Prostate gland (tissue), 2 donors: ENCODE measurements around the gene POU2F1. TPM values are rescaled to one million over a fixed set of nuclear protein-coding genes. Genes with fewer than 3 reads are reported as not detected.
"Not testable (repeated sequence)": the region's sequence is repeated elsewhere in the genome, so short reads cannot be mapped to it uniquely, and the experiment has no call there.

Source experiments
- DNase-seq: peaks from one replicate; pipeline ENCODE4 v3.0.0-alpha.2; 2019; ENCODE audit warnings: low spot score
- H3K27ac ChIP-seq, 2 donors: fragments of 200-600 bp; sonication (generic); 2 replicates each; pipeline ENCODE4 v1.5.1; 2017 to 2019
- H3K27me3 ChIP-seq: fragments of 200-600 bp; sonication (generic); replicated peaks from 2 replicates; pipeline ENCODE4 v1.5.1; 2019; ENCODE audit not compliant: insufficient read depth
- H3K36me3 ChIP-seq, 2 donors: fragments of 200-600 bp; sonication (generic); 1 replicate in 1 of 2; 2 replicates in 1 of 2; pipeline versions ENCODE4 v1.5.1 to v1.8.1; 2017 to 2019
- H3K4me1 ChIP-seq: fragments of 200-600 bp; sonication (generic); replicated peaks from 2 replicates; pipeline ENCODE4 v1.5.1; 2019
- H3K4me3 ChIP-seq, 2 donors: fragments of 200-600 bp; sonication (generic); 2 replicates each; pipeline ENCODE4 v1.5.1; 2017 to 2019
- H3K9me3 ChIP-seq: fragments of 200-600 bp; sonication (generic); 2 replicates; pipeline ENCODE4 v1.5.1; 2017
- CTCF ChIP-seq, 4 experiments: fragments of 200-600 bp in 2 of 4; fragments of 450-650 bp in 2 of 4; sonication (generic) in 2 of 4; IDR thresholded peaks; 1 replicate in 3 of 4; 2 replicates in 1 of 4; pipeline ENCODE4 v1.5.1; 2016 to 2019; ENCODE audit warnings: antibody characterized with exemption in 4 of 4, mild to moderate bottlenecking in 2 of 4, moderate library complexity in 2 of 4
- POLR2A ChIP-seq: fragments of 450-650 bp; IDR thresholded peaks from one replicate; pipeline ENCODE4 v1.6.1; 2016; ENCODE audit warnings: antibody characterized with exemption, mild to moderate bottlenecking
- POLR2AphosphoS5 ChIP-seq: sonication (generic); formaldehyde crosslinking; IDR thresholded peaks from one replicate; pipeline ENCODE4 v1.6.1; 2017; ENCODE audit warnings: antibody characterized with exemption
- WGBS: methylation state at CpG from one replicate; pipeline ENCODE4 v1.1.5; 2018; 5-methylcytosine and 5-hydroxymethylcytosine counted together
- intact Hi-C: fragments of 100-400 bp; cut with DNase I; formaldehyde crosslinking; loops from one replicate; pipeline ENCODE4 v1.14.2; 2022
- total RNA-seq, 2 donors: library from RNA; depleted of rRNA; stranded (reverse); fragments of >200 nt; gene quantifications; one replicate each; pipeline ENCODE4 v1.1.0, GENCODE V29; 2016

POU2F1 gene
- total RNA-seq, 2 donors from 2014 or later = 10.9 to 26.6 TPM

GRCh38 chr1:167219646-167220536, 795 bp upstream of the POU2F1 start:
- peak; percentile 77 for DNase-seq
- 1% methylated on average over 55 of the region's 55 CpGs for WGBS
- TF ChIP-seq POLR2AphosphoS5 = no peak
- TF ChIP-seq POLR2A = peak; percentile 35
- peak in 1 of 4 experiments; percentile 18 for TF ChIP-seq CTCF (IDR thresholded peaks at IDR 0.05)
- peaks cover 2% of the 10 kb centered on the region for H3K4me1 ChIP-seq
- intact Hi-C loops = loop anchor here (2.0 to 10.0 kb wide), 2 partner anchors 153 to 345 kb away; partner anchors contain the start of gene TADA1
- no peaks in the 10 kb centered on the region for H3K36me3 ChIP-seq
- no peaks in the 10 kb centered on the region for H3K9me3 ChIP-seq
- H3K27me3 ChIP-seq = no peaks in the 10 kb centered on the region
- peak overlapping the region; percentile 86 to 98 for H3K27ac ChIP-seq
- peak overlapping the region; percentile 57 to 91 for H3K4me3 ChIP-seq

- TF ChIP-seq CTCF (IDR thresholded peaks at IDR 0.05) (no peak), POLR2AphosphoS5 (no peak), POLR2A (no peak)
- H3K36me3 ChIP-seq = no peaks in the 10 kb centered on the region
- intact Hi-C loops = loop anchor here (2.0 to 10.0 kb wide), 2 partner anchors 154 to 346 kb away; partner anchors contain the start of gene TADA1
- 2% methylated on average over 61 of the region's 76 CpGs for WGBS
- H3K9me3 ChIP-seq = no peaks in the 10 kb centered on the region
- peak; percentile 11 for DNase-seq
- no peaks in the 10 kb centered on the region for H3K27me3 ChIP-seq
- H3K4me1 ChIP-seq = peaks cover 2% of the 10 kb centered on the region
- H3K27ac ChIP-seq = peak overlapping the region; percentile 96 to 98
- peak overlapping the region; percentile 86 to 91 for H3K4me3 ChIP-seq
Observed at GRCh38 chr1:167221126-167221737, 546 bp downstream of the POU2F1 start.

- Histone ChIP-seq H3K9me3 (no peaks in the 10 kb centered on the region), H3K27ac (peak overlapping the region; percentile 96 to 98), H3K4me1 (peaks cover 2% of the 10 kb centered on the region), H3K4me3 (peak overlapping the region; percentile 86 to 91), H3K27me3 (no peaks in the 10 kb centered on the region), H3K36me3 (no peaks in the 10 kb centered on the region)
- TF ChIP-seq POLR2A (peak; percentile 87), POLR2AphosphoS5 (peak; percentile 89), CTCF (IDR thresholded peaks at IDR 0.05) (no peak)
- intact Hi-C loops = loop anchor here (2.0 to 10.0 kb wide), 2 partner anchors 155 to 347 kb away; partner anchors contain the start of gene TADA1
- WGBS = under 1% methylated on average over 37 of the region's 54 CpGs
- peak; percentile 77 for DNase-seq
Observed at GRCh38 chr1:167221738-167222610, 1.3 kb downstream of the POU2F1 start.

- no peak for DNase-seq
- H3K27ac ChIP-seq = peak overlapping the region; percentile 96 to 98
Observed at GRCh38 chr1:167223144-167224103, 2.7 kb downstream of the POU2F1 start.

GRCh38 chr1:167224734-167225235, 4.1 kb downstream of the POU2F1 start:
- H3K27me3 ChIP-seq, H3K9me3 ChIP-seq, H3K4me3 ChIP-seq, H3K36me3 ChIP-seq, H3K4me1 ChIP-seq, DNase-seq, H3K27ac ChIP-seq: not testable (repeated sequence)
- 90% methylated on average over 15 of the region's 15 CpGs for WGBS
- intact Hi-C loops = loop anchor here (10.0 kb wide), 1 partner anchor 350 kb away; the partner anchor contains the start of gene TADA1

More at GRCh38 chr1:167223144-167224103, 2.7 kb downstream of the POU2F1 start:
- no peak overlapping the region for H3K4me3 ChIP-seq
- TF ChIP-seq POLR2A (no peak), CTCF (IDR thresholded peaks at IDR 0.05) (no peak), POLR2AphosphoS5 (no peak)
- H3K27me3 ChIP-seq = no peaks in the 10 kb centered on the region
- H3K4me1 ChIP-seq = peaks cover 2% of the 10 kb centered on the region
- intact Hi-C loops = loop anchor here (10.0 kb wide), 1 partner anchor 349 kb away; the partner anchor contains the start of gene TADA1
- H3K36me3 ChIP-seq = no peaks in the 10 kb centered on the region
- H3K9me3 ChIP-seq = no peaks in the 10 kb centered on the region
- 65% methylated on average over 10 of the region's 10 CpGs for WGBS
